Endothelial cell of umbilical vein (primary cell): ENCODE measurements around the gene UBE3D. TPM values are rescaled to one million over a fixed set of nuclear protein-coding genes. Genes with fewer than 3 reads are reported as not detected.
A peak's percentile ranks its signal among the peaks of the same experiment; 100 is the strongest.

ENCODE experiments used
- BruUV-seq: library from RNA; stranded (reverse); fragments of 400-500 nt; replicated peaks from 2 replicates; lab custom pipeline; 2021; lab: Mats Ljungman, UMichigan
- CTCF ChIA-PET: fragments of 300-600, 350-600 bp; sonication (Branson Sonifier 250); formaldehyde crosslinking; loops from one replicate; lab custom pipeline; 2021; ENCODE audit warnings: antibody characterized with exemption, inconsistent platforms; lab: Charles Lee
- POLR2A ChIA-PET: fragments of 300-600, 350-600 bp; sonication (Branson Sonifier 250); formaldehyde crosslinking; loops from one replicate; lab custom pipeline; 2021; ENCODE audit warnings: antibody characterized with exemption, inconsistent platforms; lab: Charles Lee
- DNase-seq: peaks from one replicate; pipeline ENCODE4 v3.0.0-alpha.2; 2011; ENCODE audit warnings: low read depth, low spot score
- FAIRE-seq: peaks from 2 replicates; lab custom pipeline; 2011; peaks lifted over from hg19 to GRCh38; lab: Jason Lieb, UNC
- H2AFZ ChIP-seq: 2 replicates; pipeline ENCODE4 v1.6.0; 2012; ENCODE audit warnings: low read depth, low read length, control low read depth, inconsistent platforms
- H3K27ac ChIP-seq: 2 replicates; pipeline ENCODE4 v1.5.1; 2011; ENCODE audit warnings: low read depth, mild to moderate bottlenecking, control low read depth, low read length, moderate library complexity; ENCODE audit not compliant: insufficient read depth
- H3K27me3 ChIP-seq, 2 experiments: 2 replicates each; pipeline versions ENCODE4 v1.6.0 to v1.6.1; 2011; ENCODE audit warnings: low read length in 2 of 2, mixed read lengths in 1 of 2; ENCODE audit not compliant: control insufficient read depth in 2 of 2, insufficient read depth in 2 of 2
- H3K36me3 ChIP-seq, 2 experiments: 2 replicates in 1 of 2; 3 replicates in 1 of 2; pipeline ENCODE4 v1.5.1; 2011; ENCODE audit warnings: low read length in 2 of 2, mild to moderate bottlenecking in 1 of 2, moderate library complexity in 1 of 2; ENCODE audit not compliant: control insufficient read depth in 2 of 2, insufficient read depth in 2 of 2; ENCODE audit errors: extremely low read depth in 1 of 2
- H3K4me1 ChIP-seq: 3 replicates; pipeline ENCODE4 v1.5.1; 2011; ENCODE audit warnings: mild to moderate bottlenecking, low read length; ENCODE audit not compliant: control insufficient read depth, insufficient read depth; ENCODE audit errors: extremely low read depth
- H3K4me2 ChIP-seq: 2 replicates; pipeline ENCODE4 v1.6.1; 2011; ENCODE audit warnings: low read length, control low read depth, mixed read lengths; ENCODE audit not compliant: insufficient read depth
- H3K4me3 ChIP-seq, 3 experiments: fragments of 200-600 bp in 1 of 3; sonication (generic), shearing (Covaris generic) in 1 of 3; replicated peaks in 1 of 3; 2 replicates each; pipeline ENCODE4 v1.5.1; 2011 to 2016; ENCODE audit warnings: control low read depth in 3 of 3, low read length in 3 of 3, mild to moderate bottlenecking in 2 of 3, inconsistent platforms in 1 of 3, low read depth in 1 of 3, moderate library complexity in 1 of 3; ENCODE audit not compliant: insufficient read depth in 1 of 3
- H3K79me2 ChIP-seq: 2 replicates; pipeline ENCODE4 v1.6.0; 2012; ENCODE audit warnings: low read length, inconsistent platforms; ENCODE audit not compliant: control insufficient read depth, insufficient read depth
- H3K9ac ChIP-seq: replicated peaks from 2 replicates; pipeline ENCODE3; 2011; ENCODE audit warnings: low read length, control low read depth; ENCODE audit not compliant: insufficient read depth; ENCODE audit errors: extremely low read depth
- H3K9me1 ChIP-seq: replicated peaks from 3 replicates; pipeline ENCODE4 v1.6.0; 2011; ENCODE audit warnings: mild to moderate bottlenecking, low read length; ENCODE audit not compliant: control insufficient read depth, insufficient read depth; ENCODE audit errors: extremely low read depth
- H3K9me3 ChIP-seq: replicated peaks from 2 replicates; pipeline ENCODE4 v1.5.1; 2012; ENCODE audit warnings: low read length, inconsistent platforms; ENCODE audit not compliant: control insufficient read depth, insufficient read depth
- H4K20me1 ChIP-seq: replicated peaks from 2 replicates; pipeline ENCODE3; 2011; ENCODE audit warnings: mild to moderate bottlenecking, low read length; ENCODE audit not compliant: control insufficient read depth, insufficient read depth; ENCODE audit errors: extremely low read depth
- EZH2 ChIP-seq: IDR thresholded peaks from 2 replicates; pipeline ENCODE4 v1.6.1; 2012; ENCODE audit warnings: borderline replicate concordance, low read depth, mild to moderate bottlenecking, moderate library complexity, low read length, inconsistent platforms; ENCODE audit not compliant: severe bottlenecking
- FOS ChIP-seq: IDR thresholded peaks from 2 replicates; pipeline ENCODE4 v1.6.1; 2011; ENCODE audit warnings: mild to moderate bottlenecking, low read length, moderate library complexity, borderline replicate concordance; ENCODE audit not compliant: insufficient read depth
- GATA2 ChIP-seq: IDR thresholded peaks from 2 replicates; pipeline ENCODE4 v1.7.0; 2011; ENCODE audit warnings: low read depth, mild to moderate bottlenecking, moderate library complexity, mixed read lengths, low read length; ENCODE audit not compliant: insufficient read length, insufficient read depth
- JUN ChIP-seq: IDR thresholded peaks from 2 replicates; pipeline ENCODE4 v1.6.1; 2011; ENCODE audit warnings: borderline replicate concordance, low read depth; ENCODE audit not compliant: insufficient read length, insufficient read depth
- MAX ChIP-seq: IDR thresholded peaks from 2 replicates; pipeline ENCODE4 v1.6.1; 2011; ENCODE audit not compliant: insufficient read depth, insufficient read length
- MYC ChIP-seq: IDR thresholded peaks from one replicate; pipeline ENCODE4 v1.6.1; 2011; ENCODE audit warnings: mild to moderate bottlenecking, low read depth, low read length
- POLR2A ChIP-seq: IDR thresholded peaks from 2 replicates; pipeline ENCODE4 v1.6.1; 2012; ENCODE audit warnings: low read depth, mild to moderate bottlenecking, control low read depth, low read length
- POLR2AphosphoS5 ChIP-seq: IDR thresholded peaks from 2 replicates; pipeline ENCODE4 v1.6.1; 2012; ENCODE audit warnings: low read depth, mild to moderate bottlenecking, control low read depth, low read length, moderate library complexity; ENCODE audit not compliant: insufficient read depth
- dilution Hi-C: fragments of 300-500 bp; cut with MboI; formaldehyde crosslinking; loops from one replicate; pipeline ENCODE4 v1.15.0; 2019; ENCODE audit warnings: low sequenced_read_pairs; ENCODE audit not compliant: extremely low pct_ligation_motif_present
- intact Hi-C: fragments of 100-400 bp; cut with micrococcal nuclease; formaldehyde crosslinking; loops from one replicate; pipeline ENCODE4 v1.10.0; 2022
- polyA plus RNA-seq, 4 experiments: library from polyadenylated mRNA; depleted of rRNA in 3 of 4; stranded (reverse) in 3 of 4; unstranded in 1 of 4; fragments of >200 nt; gene quantifications; 2 replicates each; pipeline versions ENCODE4 v1.2.1 to v1.2.3, GENCODE V29; 2011 to 2012; ENCODE audit warnings: missing spikeins in 1 of 4
- total RNA-seq: library from RNA; stranded (reverse); gene quantifications from 2 replicates; pipeline ENCODE4 v1.2.3, GENCODE V29; 2021
- TF ChIP-seq, protein P1 (sequence below), 2 donors: IDR thresholded peaks; 1 replicate in 1 of 2; 2 replicates in 1 of 2; pipeline ENCODE4 v1.5.1; 2011; ENCODE audit warnings: low read length in 2 of 2, mild to moderate bottlenecking in 2 of 2, moderate library complexity in 2 of 2, control low read depth in 1 of 2, inconsistent platforms in 1 of 2, low read depth in 1 of 2; ENCODE audit not compliant: insufficient read depth in 1 of 2; ENCODE audit errors: extremely low read depth in 1 of 2

The UBE3D gene
- total and polyA plus RNA-seq, 2 donors (not counting 3 experiments of a cell fraction or from before 2014, with no cell fraction given): 1.9 to 6.2 TPM

DNA sequence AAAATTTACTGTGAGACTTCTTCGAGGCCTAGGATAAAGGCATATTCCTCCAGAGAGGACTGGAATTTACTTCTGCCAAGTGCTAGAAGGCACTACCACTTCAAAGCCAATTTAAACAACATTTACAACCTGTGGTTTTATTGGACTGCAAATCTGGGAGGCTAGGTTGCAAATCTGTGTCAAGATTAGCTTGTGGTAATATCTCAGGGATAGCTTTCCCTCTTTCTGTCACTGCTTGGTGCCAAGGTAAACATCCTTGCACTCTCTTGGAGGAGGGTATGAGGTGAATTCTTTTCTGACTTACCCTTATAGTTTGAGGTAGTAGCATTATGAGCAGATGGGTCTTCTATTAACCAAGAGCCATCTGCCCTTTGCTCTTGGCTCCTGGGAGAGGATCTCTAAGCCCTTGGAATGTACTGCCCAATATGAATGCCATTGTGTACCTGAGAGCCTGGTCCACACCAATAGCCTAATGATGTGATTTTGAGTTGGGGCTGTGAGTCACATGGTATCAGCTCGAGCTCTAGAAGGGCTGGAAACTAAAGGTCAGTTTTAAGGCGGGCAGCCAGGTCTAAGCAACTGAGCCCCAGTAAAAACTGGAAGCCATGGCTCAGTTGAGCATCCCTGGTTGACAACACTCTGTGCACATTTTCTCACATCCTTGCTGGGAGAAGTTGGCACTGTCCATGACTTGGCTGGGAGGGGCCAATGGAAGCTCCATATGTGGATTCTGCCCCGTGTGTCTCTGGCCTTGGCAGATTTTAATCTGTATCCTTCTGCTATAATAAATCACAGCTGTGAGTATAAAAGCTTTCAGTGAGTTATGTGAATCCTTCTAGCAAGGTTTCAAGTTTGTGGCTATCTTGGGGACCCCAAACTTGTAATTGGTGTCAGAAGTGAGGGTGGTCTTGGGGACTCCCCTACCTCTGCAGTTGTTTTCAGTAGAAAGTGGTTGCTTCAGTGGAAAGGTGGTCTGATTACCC is 188.1 kb downstream of the UBE3D start:
- Histone ChIP-seq H3K4me2 (no peak overlapping the region), H4K20me1 (no peaks in the 10 kb centered on the region), H3K27ac (no peak overlapping the region), H3K36me3 (no peaks in the 10 kb centered on the region), H3K9me3 (no peaks in the 10 kb centered on the region), H3K4me1 (peaks cover 34% of the 10 kb centered on the region), H3K9me1 (no peaks in the 10 kb centered on the region), H3K9ac (no peak overlapping the region), H2AFZ (no peak overlapping the region), H3K4me3 (no peak overlapping the region), H3K27me3 (no peaks in the 10 kb centered on the region), H3K79me2 (no peaks in the 10 kb centered on the region)
- peak; percentile 18 for DNase-seq
- dilution Hi-C loops (no loop called here), intact Hi-C loops (no loop called here)
- ChIA-PET CTCF (interaction anchor here (0.6 to 1.4 kb wide), 2 partner anchors 35 to 37 kb away, joined by 3 read pairs; no protein-coding TSS in a partner anchor), POLR2A (no interaction called here)
- no peak for TF ChIP-seq JUN
- TF ChIP-seq GATA2: no peak
- TF ChIP-seq, protein P1, sequence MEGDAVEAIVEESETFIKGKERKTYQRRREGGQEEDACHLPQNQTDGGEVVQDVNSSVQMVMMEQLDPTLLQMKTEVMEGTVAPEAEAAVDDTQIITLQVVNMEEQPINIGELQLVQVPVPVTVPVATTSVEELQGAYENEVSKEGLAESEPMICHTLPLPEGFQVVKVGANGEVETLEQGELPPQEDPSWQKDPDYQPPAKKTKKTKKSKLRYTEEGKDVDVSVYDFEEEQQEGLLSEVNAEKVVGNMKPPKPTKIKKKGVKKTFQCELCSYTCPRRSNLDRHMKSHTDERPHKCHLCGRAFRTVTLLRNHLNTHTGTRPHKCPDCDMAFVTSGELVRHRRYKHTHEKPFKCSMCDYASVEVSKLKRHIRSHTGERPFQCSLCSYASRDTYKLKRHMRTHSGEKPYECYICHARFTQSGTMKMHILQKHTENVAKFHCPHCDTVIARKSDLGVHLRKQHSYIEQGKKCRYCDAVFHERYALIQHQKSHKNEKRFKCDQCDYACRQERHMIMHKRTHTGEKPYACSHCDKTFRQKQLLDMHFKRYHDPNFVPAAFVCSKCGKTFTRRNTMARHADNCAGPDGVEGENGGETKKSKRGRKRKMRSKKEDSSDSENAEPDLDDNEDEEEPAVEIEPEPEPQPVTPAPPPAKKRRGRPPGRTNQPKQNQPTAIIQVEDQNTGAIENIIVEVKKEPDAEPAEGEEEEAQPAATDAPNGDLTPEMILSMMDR (IDR thresholded peaks at IDR 0.05; ENCODE audit: extremely low read depth in 1 of 2, insufficient read depth in 1 of 2, low read depth in 1 of 2, low read length in 2 of 2): no peak
- no peak for TF ChIP-seq MAX
- no peak for TF ChIP-seq EZH2
- no peak for TF ChIP-seq POLR2A
- TF ChIP-seq MYC: no peak
- no peak for TF ChIP-seq POLR2AphosphoS5
- TF ChIP-seq FOS: no peak
- peak; percentile 24 for FAIRE-seq
- no TSS peak for BruUV-seq
